Measurements from ENCODE around the gene CFAP157.

CFAP157 gene

DNA sequence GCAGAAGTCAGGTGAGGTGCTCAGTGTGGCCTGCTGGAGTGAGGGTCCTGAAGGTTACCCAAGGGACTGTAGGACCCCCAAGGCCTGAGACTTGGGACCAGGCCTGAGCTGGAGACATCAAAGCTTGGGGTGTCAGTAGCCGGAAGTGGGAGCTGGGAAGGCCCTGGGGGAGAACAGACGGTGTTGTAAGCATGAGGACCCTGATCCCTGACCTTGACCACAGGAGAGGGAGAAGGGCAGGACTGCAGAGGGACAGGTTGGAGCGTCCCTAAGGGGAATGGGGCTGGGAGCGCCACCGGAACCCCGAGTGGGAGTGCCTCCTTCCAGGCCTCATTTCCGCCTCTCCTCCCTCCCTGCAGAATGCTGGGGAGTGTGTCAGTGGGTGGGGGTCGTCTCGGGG, 9.6 kb downstream of the CFAP157 start:
- DNase-seq = no peak

DNA sequence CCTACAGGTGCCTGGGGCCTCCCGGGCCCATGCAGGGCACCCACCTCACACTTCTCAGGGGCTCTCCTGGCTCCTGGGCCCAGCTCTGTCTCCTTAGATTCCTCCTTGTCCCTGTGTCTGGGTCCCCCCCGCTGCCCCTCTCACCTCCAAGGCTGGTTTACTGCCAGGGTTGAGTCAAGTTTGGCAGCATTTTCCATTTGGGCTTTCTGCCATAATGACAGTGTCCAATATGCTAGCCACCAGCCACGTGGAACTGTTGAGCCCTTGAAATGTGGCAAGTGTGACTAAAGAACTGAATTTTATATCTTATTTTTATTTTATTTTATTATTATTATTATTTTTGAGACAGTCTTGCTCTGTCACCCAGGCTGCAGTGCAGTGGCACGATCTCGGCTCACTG, 11.0 kb downstream of the CFAP157 start:
- no peak for DNase-seq

GRCh38 chr9:127720031-127720864, 13.5 kb downstream of the CFAP157 start:
- DNase-seq = no peak

DNA sequence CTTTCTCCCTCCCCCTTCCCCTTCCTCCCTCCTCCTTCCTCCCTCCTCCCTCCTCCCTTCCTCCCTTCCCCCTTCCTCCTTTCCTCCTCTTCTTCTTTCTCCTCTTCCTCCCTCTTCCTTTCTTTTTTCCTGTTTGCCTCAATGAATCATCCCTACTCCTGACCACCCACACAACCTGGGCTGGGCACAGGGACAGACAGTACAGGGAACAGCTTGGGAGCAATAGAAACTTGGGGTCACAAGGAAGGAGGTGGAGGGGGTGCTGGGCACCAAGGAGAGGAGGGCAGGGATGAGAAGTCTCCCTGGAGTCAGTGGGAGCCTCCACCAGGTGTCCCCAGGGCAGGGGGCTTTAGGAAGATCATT, 14.1 kb downstream of the CFAP157 start:
- DNase-seq = no peak

- DNase-seq = no peak
Observed at GRCh38 chr9:127721391-127721821, 14.6 kb downstream of the CFAP157 start.

GRCh38 chr9:127722055-127722745, 15.4 kb downstream of the CFAP157 start:
- DNase-seq = no peak

DNA sequence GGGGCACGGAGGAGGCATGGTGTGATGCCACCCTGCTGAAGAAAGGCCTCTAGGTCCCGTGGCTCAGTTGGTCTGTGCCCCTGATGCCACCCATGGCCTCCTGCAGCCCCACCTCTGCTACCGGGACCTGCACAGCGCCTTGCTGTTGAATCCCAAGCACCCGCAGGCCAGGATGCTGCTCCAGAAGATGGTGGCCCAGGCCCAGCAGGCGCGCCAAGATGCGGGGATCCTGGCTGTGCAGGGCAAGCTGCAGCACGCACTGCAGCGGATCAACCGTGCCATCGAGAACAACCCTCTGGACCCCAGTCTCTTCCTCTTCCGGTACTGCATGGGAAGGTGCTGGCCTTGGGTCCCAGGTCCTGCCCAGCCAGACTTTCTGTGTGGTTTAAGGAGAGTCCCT, 16.2 kb downstream of the CFAP157 start:
- DNase-seq = no peak

DNA sequence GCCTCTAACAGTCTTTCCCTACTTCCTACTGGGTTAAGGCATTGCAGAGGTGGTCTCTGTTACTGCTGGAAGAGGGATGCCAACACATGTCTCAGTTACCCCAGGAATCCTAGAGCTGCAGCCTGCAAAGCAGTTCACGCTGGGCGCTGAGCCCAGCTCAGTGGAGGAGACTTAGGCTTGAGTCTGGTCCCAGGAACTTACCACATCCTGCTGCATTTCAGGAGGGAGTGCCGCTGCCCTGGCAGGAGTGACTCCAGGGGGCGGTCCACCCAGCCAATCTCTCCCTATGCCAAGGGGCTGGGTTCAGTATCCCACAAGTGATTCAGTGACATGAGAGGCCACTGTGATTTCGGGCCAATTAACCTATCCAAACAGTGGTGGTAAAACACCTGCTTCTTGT, 16.7 kb downstream of the CFAP157 start:
- no peak for DNase-seq

GRCh38 chr9:127724012-127724411, 17.2 kb downstream of the CFAP157 start:
- no peak for DNase-seq

GRCh38 chr9:127726871-127727270, 20.1 kb downstream of the CFAP157 start:
- DNase-seq = no peak

DNA sequence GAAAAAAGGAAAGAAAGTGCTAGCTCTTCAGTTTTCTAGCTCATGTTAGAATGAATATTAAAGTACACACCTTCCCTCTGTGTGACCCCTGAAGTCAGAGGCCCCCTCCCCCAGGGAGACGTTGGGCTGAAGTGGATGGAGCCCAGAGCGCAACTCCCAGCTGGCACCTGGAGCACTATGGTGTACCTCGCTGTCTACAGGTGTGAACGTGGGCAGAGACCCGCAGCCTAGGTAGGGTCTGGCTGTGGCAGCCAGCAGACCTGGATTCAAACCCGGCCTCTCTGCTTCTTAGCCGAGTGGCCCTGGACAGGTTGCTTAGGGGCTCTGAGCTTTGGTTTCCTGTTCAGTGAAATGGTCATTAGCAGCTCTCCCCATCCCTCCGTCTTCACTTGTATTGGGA, 22.0 kb downstream of the CFAP157 start:
- no peak for DNase-seq

- DNase-seq = no peak
Observed at GRCh38 chr9:127729522-127730256, 22.9 kb downstream of the CFAP157 start.

DNA sequence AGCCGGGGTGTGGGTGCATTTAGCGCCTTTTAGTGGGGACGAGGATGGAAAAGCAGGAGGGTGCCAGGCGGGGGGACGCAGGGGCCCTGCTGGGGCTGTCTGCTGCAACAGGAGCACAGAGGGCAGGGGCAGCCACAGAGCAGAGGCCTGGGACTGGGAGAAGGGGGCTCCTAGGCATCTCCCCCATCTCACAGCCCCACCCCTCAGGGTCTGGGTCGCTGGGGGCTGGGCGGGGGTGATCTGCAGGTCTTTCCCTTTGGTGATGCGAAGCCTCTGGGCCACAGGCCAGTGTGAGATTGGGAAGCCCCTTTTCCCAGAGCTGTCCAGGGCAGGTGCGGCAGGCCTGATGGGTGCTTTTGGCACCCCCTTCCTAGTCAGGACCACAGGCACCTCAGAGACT, 23.5 kb downstream of the CFAP157 start:
- DNase-seq = no peak

- DNase-seq = no peak
Observed at GRCh38 chr9:127730799-127731410, 24.1 kb downstream of the CFAP157 start.

DNA sequence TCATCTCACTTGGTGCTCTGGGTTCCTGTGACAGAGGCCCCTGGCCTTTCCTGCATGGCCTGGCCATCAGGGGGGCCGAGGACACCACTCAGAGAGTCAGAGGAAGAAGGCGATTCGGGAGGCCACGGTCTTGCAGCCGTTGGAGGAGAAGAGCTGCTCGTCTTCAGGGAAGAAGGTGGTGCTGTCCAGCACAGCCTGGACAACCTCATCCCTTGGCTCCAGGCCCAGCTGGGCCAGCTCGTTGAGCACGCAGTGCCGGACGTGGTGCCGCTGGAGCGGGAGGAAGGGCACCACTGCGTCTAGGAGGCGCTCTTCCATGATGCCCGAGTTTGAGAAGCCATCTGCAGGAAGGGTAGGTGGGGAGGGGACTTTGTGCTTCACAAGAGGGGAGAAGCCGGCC, 25.1 kb downstream of the CFAP157 start:
- no peak for DNase-seq

GRCh38 chr9:127732444-127732843, 25.7 kb downstream of the CFAP157 start:
- DNase-seq = no peak

DNA sequence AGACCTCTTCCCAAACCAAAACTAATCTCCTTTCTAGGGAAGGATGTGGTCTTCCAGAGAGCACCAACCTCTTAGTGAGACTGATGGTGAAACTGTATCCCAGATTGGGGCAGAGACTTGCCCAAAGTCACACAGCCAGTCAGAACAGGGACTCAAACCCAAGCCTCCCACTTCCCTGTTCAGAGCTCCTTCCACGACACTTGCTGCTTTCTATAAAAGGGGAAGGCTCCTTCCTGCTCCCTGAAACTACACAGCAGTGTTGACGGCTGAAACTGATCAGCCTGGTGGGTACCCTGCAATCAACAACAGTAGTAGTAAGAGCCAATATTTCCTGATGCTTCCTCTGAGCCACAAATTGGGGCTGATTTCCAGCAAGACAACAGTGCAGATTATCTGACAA, 26.8 kb downstream of the CFAP157 start:
- no peak for DNase-seq

- no peak for DNase-seq
Observed at GRCh38 chr9:127734247-127734746, 27.5 kb downstream of the CFAP157 start.

GRCh38 chr9:127734747-127735529, 28.1 kb downstream of the CFAP157 start, which contains the start of gene TOR2A:
Gene TOR2A (minus strand): TSS chr9:127735294. CDS start chr9:127735270, 24 bp downstream.
- peak; percentile 72 to 93 for DNase-seq

DNA sequence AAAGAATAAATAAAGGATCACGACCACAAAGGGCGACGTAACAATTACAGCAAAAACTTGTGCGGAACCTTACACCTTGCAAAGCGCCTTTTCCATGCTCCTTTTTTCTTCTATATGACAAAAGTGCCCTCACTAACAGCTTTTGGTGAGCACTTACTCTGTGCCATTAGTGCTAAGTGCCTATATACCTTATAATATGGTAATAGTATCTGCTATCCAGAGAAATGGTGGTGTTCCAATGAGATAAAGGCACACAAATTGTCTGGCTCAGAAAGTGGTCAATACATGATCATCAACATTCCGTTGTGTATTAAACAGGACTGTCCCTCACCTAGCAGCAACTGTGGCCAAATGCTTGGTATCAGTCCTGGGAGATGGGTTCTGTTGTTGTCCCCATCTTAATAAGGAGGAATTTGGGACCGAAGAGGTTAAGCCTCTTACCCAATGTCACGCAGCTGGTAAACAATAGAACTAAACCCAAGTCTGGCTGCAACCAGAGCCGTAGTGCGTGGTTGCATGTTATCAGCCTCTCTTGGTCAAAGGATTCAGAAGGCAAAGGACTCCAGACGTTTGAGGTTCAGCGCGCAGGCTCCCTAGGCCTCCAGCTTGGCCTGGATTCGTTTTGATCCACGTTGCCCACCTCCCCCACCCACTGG, 28.9 kb downstream of the CFAP157 start:
- no peak for DNase-seq

DNA sequence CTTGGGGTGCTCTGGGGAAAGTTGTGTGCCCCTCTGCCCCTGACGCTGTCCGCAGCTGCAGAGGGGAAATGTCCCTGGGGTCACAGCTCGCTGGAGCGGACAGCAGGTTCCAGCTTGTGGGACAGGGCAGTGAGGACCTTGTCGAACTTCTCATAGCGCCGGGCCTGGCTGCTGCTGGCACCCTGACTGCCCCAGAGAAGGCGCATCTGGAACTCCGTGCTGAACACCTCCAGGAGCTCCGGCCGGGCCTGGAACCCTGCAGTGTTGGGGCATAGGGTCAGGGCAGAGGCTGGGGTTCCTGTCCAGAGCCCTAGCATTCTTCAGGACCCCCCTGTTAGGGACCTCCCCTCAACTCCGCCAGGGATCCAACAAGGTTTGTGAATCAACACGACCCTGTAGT, 31.9 kb downstream of the CFAP157 start:
- no peak for DNase-seq

All from NCI-H187 (cell line).